ENCODE results near the gene EEF1A1. TPM values are rescaled to one million over a fixed set of nuclear protein-coding genes. Genes with fewer than 3 reads are reported as not detected.

The EEF1A1 gene
- polyA plus RNA-seq, 1 of the 3 experiments (the other 2 are of a cell fraction) = 10,787 TPM

DNA sequence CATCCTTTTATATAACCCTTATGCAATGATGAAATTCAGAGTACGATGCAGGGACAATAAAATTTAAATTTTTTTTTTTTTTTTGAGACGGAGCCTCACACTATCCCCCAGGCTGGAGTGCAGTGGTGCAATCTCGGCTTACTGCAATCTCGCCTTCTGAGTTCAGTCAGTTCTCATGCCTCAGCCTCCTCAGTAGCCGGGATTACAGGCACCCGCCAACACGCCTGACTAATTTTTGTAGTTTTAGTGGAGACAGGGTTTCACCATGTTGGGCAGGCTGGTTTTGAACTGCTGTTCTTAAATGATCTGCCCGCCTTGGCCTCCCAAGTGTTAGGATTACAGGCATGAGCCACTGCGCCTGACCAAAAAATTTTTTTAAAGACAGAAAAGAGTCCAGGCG lies 44.1 kb downstream of the EEF1A1 start:
- Histone ChIP-seq H2AFZ (ENCODE audit: low read depth) (no peak overlapping the region), H3K27me3 (ENCODE audit: insufficient read depth) (no peaks in the 10 kb centered on the region), H3K4me1 (ENCODE audit: control insufficient read depth in 1 of 2, insufficient read depth in 2 of 2, low read depth in 1 of 2, low read length in 1 of 2) (no peaks in the 10 kb centered on the region), H4K20me1 (ENCODE audit: insufficient read depth) (no peaks in the 10 kb centered on the region), H3K4me3 (ENCODE audit: low read depth in 2 of 2, low read length in 1 of 2) (no peak overlapping the region), H3K9me2 (no peaks in the 10 kb centered on the region), H3K9ac (no peak overlapping the region), H3K9me3 (no peaks in the 10 kb centered on the region), H3K4me2 (no peak overlapping the region), H3K27ac (ENCODE audit: low read depth in 2 of 2, low read length in 1 of 2) (no peak overlapping the region), H3F3A (replicated peaks; ENCODE audit: insufficient read depth) (no peaks in the 10 kb centered on the region), H3K79me2 (ENCODE audit: insufficient read depth) (no peaks in the 10 kb centered on the region; the same call in 1 of the 2 replicates), H3K36me3 (replicated peaks in 1 of 2; ENCODE audit: control insufficient read depth in 1 of 2, insufficient read depth in 2 of 2, low read length in 1 of 2) (peaks cover 7 to 45% of the 10 kb centered on the region in 2 experiments)
- TF ChIP-seq FOSL2 (IDR thresholded peaks at IDR 0.05; ENCODE audit: borderline replicate concordance, low read depth) = no peak
- no peak for DNase-seq
- POLR2A ChIA-PET = no interaction called here
- CTCF ChIA-PET = no interaction called here
- 96% methylated on average over 10 of the region's 10 CpGs for WGBS (ENCODE audit: low lambda C conversion rate)

DNA sequence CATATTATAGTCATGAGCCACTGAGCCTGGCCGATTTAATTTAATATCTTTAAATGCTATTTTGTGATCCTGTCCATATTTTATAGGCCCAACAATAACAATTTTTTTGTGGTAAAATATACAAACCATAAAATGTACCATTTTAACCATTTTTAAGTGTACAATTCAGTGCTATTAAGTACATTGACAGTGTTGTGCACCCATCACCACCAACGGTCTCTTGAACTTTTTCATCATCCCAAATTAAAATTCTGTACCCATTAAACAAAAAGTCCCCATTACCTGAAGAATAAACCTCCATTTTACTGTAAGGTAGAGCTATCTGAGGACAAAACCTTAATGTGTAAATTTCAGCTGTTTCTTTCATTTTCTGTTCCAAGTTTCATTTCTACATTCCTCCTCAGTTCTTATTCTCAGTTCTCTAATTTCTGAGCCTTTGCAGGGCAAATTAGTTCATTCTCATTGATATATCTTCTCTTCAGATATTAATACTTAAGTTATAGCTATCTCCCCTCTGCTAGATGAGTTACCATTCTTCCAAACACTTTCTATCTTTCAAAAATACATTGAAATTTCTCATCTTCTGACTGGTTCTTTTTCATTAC lies 49.0 kb downstream of the EEF1A1 start:
- Histone ChIP-seq H3F3A (replicated peaks; ENCODE audit: insufficient read depth) (no peaks in the 10 kb centered on the region), H4K20me1 (ENCODE audit: insufficient read depth) (no peaks in the 10 kb centered on the region), H3K79me2 (ENCODE audit: insufficient read depth) (no peaks in the 10 kb centered on the region; the same call in 1 of the 2 replicates), H3K9ac (no peak overlapping the region), H2AFZ (ENCODE audit: low read depth) (no peak overlapping the region), H3K27ac (ENCODE audit: low read depth in 2 of 2, low read length in 1 of 2) (no peak overlapping the region), H3K4me3 (ENCODE audit: low read depth in 2 of 2, low read length in 1 of 2) (no peak overlapping the region), H3K9me3 (no peaks in the 10 kb centered on the region), H3K36me3 (replicated peaks in 1 of 2; ENCODE audit: control insufficient read depth in 1 of 2, insufficient read depth in 2 of 2, low read length in 1 of 2) (peaks cover 5 to 64% of the 10 kb centered on the region in 2 experiments), H3K27me3 (ENCODE audit: insufficient read depth) (no peaks in the 10 kb centered on the region), H3K9me2 (no peaks in the 10 kb centered on the region), H3K4me2 (no peak overlapping the region), H3K4me1 (ENCODE audit: control insufficient read depth in 1 of 2, insufficient read depth in 2 of 2, low read depth in 1 of 2, low read length in 1 of 2) (no peaks in the 10 kb centered on the region)
- POLR2A ChIA-PET = interaction anchor here (1.6 kb wide), 1 partner anchor 43 kb away, joined by 3 read pairs; no protein-coding TSS in a partner anchor
- DNase-seq = no peak
- CTCF ChIA-PET = no interaction called here
- TF ChIP-seq RCOR1 (IDR thresholded peaks at IDR 0.05; ENCODE audit: low read length) = no peak
- no peak for TF ChIP-seq SIN3A (IDR thresholded peaks at IDR 0.05; ENCODE audit: borderline replicate concordance, low read depth, low read length)
- TF ChIP-seq, protein P1, sequence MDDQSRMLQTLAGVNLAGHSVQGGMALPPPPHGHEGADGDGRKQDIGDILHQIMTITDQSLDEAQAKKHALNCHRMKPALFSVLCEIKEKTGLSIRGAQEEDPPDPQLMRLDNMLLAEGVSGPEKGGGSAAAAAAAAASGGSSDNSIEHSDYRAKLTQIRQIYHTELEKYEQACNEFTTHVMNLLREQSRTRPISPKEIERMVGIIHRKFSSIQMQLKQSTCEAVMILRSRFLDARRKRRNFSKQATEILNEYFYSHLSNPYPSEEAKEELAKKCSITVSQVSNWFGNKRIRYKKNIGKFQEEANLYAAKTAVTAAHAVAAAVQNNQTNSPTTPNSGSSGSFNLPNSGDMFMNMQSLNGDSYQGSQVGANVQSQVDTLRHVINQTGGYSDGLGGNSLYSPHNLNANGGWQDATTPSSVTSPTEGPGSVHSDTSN (IDR thresholded peaks at IDR 0.05) = no peak
- no peak for TF ChIP-seq RAD21 (IDR thresholded peaks at IDR 0.05; ENCODE audit: low read length)
- TF ChIP-seq ELF1 (IDR thresholded peaks at IDR 0.05) = no peak
- no peak for TF ChIP-seq EZH2phosphoT487 (IDR thresholded peaks at IDR 0.05; ENCODE audit: borderline replicate concordance, low read depth)
- TF ChIP-seq YY1 (IDR thresholded peaks at IDR 0.05; ENCODE audit: low read depth) = no peak
- TF ChIP-seq, protein P2, sequence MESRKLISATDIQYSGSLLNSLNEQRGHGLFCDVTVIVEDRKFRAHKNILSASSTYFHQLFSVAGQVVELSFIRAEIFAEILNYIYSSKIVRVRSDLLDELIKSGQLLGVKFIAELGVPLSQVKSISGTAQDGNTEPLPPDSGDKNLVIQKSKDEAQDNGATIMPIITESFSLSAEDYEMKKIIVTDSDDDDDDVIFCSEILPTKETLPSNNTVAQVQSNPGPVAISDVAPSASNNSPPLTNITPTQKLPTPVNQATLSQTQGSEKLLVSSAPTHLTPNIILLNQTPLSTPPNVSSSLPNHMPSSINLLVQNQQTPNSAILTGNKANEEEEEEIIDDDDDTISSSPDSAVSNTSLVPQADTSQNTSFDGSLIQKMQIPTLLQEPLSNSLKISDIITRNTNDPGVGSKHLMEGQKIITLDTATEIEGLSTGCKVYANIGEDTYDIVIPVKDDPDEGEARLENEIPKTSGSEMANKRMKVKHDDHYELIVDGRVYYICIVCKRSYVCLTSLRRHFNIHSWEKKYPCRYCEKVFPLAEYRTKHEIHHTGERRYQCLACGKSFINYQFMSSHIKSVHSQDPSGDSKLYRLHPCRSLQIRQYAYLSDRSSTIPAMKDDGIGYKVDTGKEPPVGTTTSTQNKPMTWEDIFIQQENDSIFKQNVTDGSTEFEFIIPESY (IDR thresholded peaks at IDR 0.05; ENCODE audit: borderline replicate concordance, low read depth) = no peak
- no peak for TF ChIP-seq NFIC (IDR thresholded peaks at IDR 0.05; ENCODE audit: borderline replicate concordance)
- no peak for TF ChIP-seq RXRA (IDR thresholded peaks at IDR 0.05; ENCODE audit: borderline replicate concordance, low read depth)
- no peak for TF ChIP-seq FOXM1 (IDR thresholded peaks at IDR 0.05; ENCODE audit: low read depth)
- 33% methylated on average over 2 of the region's 2 CpGs for WGBS (ENCODE audit: low lambda C conversion rate)

Small RNA genes within 50 kb of the gene (small RNA-seq; reads per million reads assigned to genes)
- 0 reads per million in 7 experiments for gene AL603910.2
- 0 reads per million in 7 experiments for gene RN7SL827P

Other genes starting within 250 kb of the EEF1A1 start
- gene DPPA5, start 166.8 kb downstream of the EEF1A1 start, polyA plus RNA-seq (2012; rRNA removed) = not detected in 2 replicates
- gene KHDC3L, start 158.4 kb downstream of the EEF1A1 start, polyA plus RNA-seq (2012; rRNA removed) = not detected in 2 replicates
- gene OOEP, start 151.1 kb downstream of the EEF1A1 start, polyA plus RNA-seq (2012; rRNA removed) = not detected in 2 replicates
- not detected in 2 replicates for gene DDX43, start 126.2 kb downstream of the EEF1A1 start, polyA plus RNA-seq (2012; rRNA removed)
- gene CGAS, start 68.7 kb downstream of the EEF1A1 start, polyA plus RNA-seq (2012; rRNA removed) = 0.02 TPM in 1 of 2 replicates, not detected in the other
- 9.9 and 11.4 TPM in 2 replicates for gene MTO1, start 59.3 kb downstream of the EEF1A1 start, polyA plus RNA-seq (2012; rRNA removed)
- 9.2 and 14.0 TPM in 2 replicates for gene SLC17A5, start 133.0 kb upstream of the EEF1A1 start, polyA plus RNA-seq (2012; rRNA removed)
- gene CD109, start 175.2 kb upstream of the EEF1A1 start, polyA plus RNA-seq (2012; rRNA removed) = 19.7 and 27.8 TPM in 2 replicates